HG03342 (cell line): ENCODE measurements around the gene MRTFA.
"Not testable (repeated sequence)": the region's sequence is repeated elsewhere in the genome, so short reads cannot be mapped to it uniquely, and the experiment has no call there.

Experiments used
- ATAC-seq: cut with Tn5 transposase; IDR thresholded peaks from one replicate; pipeline ENCODE4 v1.9.1; 2021; ENCODE audit warnings: mild to moderate bottlenecking, moderate library complexity; ENCODE audit not compliant: unreplicated experiment

The MRTFA gene

GRCh38 chr22:40500465-40500786 lies 136.1 kb downstream of the MRTFA start:
- not testable (repeated sequence) for ATAC-seq

DNA sequence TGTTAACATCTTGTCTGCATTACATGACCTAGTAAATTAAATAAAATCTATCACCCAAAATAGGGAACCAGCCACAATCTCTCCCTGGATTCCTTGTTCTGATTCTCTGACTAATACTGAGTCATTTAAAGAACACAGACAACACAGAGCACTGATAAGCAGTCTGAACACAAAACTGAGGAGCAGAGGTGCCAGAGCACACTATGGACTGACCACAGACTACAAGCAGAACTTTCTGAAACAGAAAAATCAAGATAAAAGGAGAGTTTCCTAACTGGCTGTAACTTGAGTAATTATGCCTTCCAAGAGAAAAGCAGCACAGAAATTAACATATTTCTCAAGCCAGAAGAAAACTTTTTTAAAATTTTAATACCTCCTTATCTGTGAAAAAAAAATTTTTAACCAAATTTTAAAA lies 137.3 kb downstream of the MRTFA start:
- ATAC-seq: no peak

DNA sequence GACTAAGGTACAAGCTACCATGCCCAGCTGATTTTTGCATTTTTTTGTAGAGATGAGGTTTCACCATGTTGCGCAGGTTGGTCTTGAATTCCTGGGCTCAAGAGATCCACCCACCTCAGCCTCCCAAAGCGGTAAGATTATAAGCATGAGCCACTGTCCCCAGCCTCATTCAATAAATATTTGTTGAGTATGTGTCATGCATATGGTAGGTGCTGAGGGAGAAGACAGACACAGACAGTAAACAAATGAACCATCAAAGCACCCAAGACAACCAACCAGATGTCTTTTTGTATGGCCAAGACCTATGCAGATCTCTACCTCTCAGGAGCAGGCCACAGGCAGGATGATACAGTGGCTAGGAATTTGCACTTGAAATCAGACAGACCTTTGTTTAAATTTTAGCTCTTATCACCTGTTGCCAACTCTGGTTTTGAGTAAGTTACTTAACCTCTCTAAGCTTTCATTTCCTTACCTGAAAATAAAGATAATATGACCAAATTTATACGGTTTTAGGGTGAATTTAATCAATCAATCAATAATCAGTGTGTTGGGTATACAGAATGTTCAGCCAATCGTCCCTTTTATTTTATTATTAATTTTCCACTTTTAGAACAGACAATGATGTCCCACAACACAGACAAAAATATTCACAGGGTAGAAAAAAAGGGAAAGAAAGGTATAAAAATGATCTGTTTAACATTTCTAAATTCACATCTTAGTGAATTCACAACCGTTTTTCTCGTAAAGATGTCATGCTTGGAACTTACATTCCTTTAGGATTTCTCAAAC lies 137.9 kb downstream of the MRTFA start:
- ATAC-seq: no peak

DNA sequence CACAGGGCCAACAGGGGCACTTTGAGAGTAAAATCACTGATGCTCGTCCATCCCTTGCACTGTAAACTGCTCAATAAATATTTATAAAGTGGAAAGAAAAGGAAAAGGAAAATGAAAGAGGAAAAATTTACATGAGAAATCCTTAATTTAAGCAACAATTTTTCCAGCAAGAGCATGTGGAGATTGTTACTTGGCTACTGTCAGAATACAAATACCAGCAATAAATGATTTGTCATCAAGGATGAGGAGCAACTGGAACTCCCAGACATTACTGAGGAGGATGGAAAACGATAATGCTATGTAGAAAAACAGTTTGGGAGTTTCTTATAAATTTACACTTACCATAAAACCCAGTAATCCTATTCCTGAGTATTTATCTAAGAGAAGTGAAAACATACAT lies 143.1 kb downstream of the MRTFA start:
- no peak for ATAC-seq

- peak; percentile 95 for ATAC-seq
Measured at GRCh38 chr22:40491990-40492631, 144.4 kb downstream of the MRTFA start.

- ATAC-seq: no peak
Measured at GRCh38 chr22:40487663-40488249, 148.8 kb downstream of the MRTFA start.

GRCh38 chr22:40486962-40487602 lies 149.4 kb downstream of the MRTFA start:
- no peak for ATAC-seq

DNA sequence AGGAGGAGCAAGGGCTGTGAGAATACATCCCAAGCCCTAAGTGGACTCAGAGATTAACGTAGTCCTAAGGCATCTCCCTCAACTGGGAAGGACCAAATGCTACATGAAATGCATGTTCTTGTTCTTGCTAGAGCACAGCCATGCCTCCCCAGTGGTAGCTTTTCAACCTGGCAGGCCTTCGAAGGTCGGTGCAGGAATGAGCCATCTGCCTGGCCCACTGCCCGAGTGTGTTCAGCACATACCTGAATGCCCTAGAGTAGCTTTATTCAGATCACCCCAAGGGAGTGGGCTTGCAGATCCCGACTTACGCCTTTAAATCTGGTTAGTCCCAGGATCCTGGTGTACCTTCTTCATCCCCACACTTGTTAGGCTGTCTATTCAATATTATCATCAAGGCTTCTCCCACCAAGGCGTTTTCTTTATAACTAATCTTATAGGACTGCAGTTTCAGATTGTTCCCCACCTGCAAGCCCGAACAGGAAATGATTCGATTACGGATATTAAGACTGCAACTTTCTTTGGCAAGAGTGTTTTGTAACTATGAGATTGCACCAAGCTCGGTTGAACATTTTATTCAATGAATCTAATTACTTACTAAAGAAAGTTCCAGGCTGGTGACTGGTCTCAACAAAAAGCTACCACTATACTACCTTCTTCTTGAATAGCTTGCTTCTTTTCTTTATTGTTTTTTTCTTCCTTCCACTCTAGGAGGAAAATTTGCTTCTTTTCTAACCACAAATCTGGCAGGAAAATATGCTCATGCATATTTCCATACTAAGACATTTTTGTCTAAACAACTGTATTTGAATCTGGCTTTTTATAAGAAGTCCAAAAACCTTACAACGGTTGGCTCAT lies 150.5 kb downstream of the MRTFA start:
- ATAC-seq: no peak

DNA sequence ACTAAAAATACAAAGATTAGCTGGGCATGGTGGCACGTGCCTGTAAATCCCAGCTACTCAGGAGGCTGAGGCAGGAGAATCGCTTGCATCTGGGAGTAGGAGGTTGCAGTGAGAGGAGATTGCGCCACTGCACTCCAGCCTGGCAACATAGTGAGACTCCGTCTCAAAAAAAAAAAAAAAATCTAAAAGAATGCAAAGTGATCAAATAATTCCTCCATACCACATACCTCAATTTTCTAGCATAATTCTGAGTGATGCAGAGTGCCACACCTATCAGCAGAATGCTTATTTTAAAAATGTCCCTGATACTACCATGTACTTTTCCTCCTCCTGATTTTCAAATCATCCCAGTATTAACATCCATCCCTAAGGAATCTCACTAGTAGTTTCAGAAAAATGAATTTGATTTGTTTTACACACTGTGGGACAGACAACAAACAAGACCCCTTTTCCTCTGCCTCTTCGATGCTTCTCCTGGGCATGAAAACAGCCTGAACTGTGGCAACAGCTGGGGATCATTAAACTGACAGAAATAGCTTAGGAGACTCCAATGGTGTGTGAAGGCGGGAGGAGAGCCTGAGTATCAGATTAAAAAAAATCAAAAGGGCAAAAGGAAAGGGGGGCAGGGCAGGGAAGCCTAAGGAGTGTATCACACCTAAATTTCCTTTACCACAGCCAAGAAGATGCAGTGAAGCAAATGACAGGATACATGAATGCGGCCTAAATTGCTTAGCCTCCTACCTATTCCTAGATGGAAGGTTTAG lies 151.4 kb downstream of the MRTFA start:
- ATAC-seq: no peak

DNA sequence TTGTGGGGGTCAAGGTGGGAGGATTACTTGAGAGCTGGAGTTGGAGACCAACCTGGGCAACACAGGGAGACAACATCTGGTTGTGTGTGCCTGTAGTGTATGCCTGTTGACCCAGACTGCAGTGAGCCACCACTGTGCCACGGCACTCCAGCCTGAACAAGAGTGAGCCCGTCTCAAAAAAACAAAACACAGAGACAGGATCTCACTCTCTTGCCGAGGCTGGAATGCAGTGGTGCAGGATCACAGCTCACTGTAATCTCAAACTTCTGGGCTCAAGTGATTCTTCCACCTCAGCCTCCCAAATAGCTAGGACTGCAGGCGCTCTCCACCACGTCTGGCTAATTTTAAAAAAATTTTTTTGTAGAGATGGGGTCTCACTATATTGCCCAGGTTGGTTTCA lies 153.6 kb downstream of the MRTFA start:
- ATAC-seq: no peak

GRCh38 chr22:40482391-40482790 lies 154.1 kb downstream of the MRTFA start:
- no peak for ATAC-seq

DNA sequence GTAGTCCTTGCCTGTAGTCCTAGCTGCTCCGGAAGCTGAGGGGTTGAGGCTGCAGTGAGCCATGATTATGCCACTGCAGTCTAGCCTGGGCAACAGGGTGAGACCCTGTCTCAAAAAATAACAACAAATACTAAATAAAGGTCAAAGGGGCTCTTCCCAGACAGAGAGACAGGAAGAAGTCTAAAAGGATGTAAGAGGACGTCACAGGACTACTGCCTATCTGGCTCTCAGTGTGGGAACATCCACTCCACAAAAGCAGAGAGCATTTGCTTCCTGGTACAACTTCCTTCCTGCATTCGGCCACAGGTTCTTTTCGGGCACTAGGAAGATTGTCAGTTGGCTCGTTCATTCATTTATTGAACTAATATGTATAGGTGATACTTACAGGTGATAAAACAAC lies 155.5 kb downstream of the MRTFA start:
- ATAC-seq: no peak

GRCh38 chr22:40479887-40480538 lies 156.5 kb downstream of the MRTFA start:
- ATAC-seq: no peak

GRCh38 chr22:40479126-40479800 lies 157.3 kb downstream of the MRTFA start:
- no peak for ATAC-seq

- no peak for ATAC-seq
Measured at GRCh38 chr22:40478338-40479125, 158.0 kb downstream of the MRTFA start.

DNA sequence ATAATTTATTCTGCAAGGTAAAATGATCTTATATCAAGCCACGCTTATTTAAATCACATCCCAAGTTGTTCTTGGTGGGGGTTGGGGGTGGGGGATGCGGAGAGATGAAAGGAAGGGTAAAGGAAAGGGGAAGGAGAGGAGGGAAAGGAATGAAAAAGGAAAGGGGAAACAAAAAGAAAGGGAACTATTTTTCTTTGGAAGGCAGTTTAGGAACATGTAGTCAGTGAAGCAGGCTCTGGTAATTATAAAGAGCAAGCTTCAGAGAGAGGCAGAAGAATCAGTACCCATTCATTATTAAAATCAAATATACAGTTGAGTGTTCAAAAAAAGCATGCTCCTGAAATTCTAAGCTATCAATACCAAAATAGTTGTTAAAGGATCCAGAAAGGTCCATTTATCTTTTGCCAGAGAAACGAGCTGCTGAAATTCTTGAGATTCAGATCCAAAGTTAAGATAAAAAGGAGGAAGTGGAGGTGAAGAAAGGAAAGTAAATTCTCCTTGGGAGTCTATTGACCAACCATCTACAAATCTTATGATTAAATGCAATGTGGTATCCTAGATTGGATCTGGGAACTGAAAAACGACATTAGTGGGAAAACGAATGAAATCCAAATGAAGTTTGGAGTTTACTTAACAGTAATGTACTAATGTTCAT lies 158.7 kb downstream of the MRTFA start:
- no peak for ATAC-seq

DNA sequence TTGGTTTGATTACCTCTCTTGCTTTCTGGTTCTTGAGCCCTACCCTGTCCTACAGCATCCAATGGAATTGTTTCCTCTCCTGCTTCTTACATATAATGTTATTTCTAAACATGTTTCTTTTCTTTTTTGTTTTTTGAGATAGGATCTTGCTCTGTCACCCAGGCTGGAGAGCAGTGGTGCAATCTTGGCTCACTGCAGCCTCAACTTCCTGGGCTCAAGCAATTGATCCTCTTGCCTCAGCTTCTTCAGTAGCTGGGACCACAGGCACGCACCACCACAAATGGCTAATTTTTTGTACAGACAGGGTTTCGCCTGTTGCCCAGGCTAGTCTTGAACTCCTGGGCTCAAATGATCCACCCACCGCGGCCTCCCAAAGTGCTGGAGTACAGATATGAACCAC lies 160.2 kb downstream of the MRTFA start:
- ATAC-seq: no peak

- no peak for ATAC-seq
Measured at GRCh38 chr22:40473703-40474102, 162.8 kb downstream of the MRTFA start.
